ENCODE data around the gene CAPN10.

CAPN10 gene

DNA sequence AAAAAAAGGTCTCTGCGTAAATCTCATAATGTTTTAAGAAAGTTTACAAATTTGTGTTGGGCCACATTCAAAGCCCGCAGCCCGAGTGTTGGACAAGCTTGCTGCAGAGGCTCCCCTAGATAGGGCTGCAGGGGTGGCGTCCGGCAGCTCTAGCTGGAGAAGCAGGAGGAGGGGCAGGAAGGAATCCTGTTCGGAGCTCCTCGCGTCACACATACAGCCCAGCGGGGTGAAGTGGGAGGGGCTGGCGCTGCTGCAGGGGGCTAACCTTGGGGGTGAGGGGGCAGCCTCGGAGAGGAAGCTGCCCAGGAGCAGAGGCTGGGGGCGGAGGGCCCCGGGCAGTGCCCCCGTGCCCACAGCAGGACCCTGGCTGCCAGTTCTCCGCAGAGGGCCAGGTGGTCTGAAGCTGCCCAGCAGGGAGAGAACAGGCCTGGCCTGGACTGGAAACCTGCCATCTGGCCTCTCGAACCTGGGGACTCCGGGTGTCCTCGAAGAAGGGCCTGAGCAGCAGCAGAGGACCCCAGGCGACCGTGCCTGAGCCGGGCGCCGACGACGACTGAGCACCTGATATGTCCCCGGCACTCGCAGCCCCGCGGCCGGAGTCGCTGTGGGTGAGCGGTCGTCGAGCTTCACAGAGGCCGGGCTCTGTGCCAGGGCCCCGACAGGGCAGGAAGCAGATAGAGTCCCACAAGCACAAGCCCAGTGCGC, 36.1 kb downstream of the CAPN10 start:
- no peak for DNase-seq (ENCODE audit: low read depth in 2 of 2)

DNA sequence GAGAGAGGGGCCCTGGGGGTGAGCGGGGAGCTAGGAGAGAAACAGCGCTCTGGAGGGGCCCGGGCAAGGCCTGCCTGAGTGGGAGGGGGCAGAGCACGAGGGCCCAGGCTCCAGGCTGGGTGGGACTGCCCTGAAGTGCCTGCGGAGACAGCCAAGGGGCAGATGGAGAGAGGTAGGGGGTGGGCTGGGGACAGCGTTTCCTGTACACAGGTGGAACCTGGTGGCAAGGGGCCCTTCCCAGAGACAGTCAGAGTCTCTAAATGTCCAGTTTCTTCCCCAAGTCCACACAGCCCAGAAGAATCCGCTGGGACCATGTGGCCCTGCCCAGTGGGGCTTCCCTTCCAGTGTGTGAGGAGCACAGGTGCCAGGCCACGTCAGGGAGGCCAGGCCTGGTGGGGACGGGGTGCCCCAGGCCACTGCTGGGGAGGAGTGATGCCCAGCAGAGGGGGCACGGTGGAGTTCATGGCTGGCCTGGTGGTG, 37.0 kb downstream of the CAPN10 start:
- no peak for DNase-seq (ENCODE audit: low read depth in 2 of 2)

DNA sequence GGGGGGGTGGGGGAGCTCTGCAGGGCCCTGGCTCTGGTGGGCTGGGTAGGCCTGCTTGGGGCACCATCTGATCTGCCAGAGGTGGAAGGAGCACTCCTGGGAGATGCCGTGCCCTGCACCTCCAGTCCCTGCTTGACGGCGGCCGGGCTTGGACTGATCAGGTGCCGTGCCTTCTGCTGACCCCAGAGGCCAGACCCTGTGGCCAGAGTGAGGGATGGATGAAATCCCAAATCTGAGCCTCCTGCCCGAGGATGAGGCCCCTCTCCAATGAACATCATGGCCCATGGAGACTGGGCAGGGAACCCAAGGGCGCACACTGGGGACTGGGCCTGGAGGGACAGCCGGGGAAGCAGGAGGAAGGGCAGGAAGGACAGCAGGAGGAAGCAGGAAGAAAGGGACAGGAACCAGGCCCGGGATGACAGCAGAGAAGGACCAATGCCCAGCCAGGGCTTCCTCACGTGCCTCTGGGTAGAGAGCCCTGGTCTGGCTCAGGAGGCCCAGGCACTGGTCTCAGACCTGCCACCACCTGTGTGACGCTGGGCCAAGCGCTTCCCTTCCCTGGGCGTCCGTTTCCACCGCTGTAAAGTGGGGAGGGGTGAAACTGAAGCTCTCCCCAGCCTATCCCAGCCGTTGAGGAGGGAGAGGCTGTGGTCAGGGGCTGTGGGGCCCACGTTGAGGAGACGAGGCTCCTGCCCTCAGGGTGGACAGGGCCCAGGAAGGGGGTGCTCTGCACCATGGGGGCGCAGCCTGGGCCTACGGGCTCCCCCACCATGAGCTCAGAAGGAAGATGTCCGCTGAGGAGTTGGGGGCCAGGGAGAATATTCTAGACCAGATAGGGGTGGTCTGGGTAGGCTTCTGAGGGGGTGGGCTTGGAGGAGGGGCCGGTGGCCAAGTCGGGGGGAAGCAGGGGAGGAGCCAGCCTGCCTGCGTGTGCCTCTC, 37.7 kb downstream of the CAPN10 start:
- DNase-seq (ENCODE audit: low read depth in 2 of 2): no peak

DNA sequence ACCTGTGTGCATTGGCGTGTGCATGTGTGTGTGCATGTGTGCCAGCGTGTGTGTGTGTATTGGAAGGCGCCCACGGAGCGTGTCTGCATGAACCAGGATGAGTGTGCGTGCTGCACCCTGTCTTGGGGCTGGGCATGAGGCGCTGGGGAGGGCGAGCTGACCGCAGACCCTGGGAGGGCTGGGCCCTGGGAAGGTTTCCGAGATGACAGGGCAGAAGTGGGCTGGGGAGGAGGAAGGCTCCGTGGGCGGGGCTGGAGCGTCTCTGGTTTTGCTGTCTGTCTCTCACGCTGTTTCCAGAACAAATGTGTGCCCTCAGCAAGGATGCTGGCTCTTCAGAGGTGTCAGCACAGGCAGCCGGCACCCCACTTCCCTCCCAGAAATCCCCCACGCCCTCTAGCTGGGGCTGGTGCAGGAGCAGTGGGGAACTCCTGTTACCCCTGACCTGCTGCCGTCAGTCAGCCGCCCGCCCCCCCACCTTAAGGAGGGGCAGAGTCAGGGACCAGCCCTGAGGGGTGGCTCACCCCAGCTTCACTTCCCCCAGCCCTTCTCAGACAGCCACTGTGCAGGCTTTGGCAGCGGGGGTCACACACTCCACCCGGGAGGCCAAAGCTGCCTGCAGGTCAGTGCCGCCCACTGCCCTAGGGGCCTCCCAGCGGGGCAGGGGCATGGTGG, 38.6 kb downstream of the CAPN10 start, which contains the start of gene GPR35:
TSS of gene GPR35 (plus strand) at position 531 of the 672 bp plus-strand sequence. CDS start 4,473 bp downstream, outside the sequence.
- DNase-seq (ENCODE audit: low read depth in 2 of 2): peak; percentile 56 to 62

DNA sequence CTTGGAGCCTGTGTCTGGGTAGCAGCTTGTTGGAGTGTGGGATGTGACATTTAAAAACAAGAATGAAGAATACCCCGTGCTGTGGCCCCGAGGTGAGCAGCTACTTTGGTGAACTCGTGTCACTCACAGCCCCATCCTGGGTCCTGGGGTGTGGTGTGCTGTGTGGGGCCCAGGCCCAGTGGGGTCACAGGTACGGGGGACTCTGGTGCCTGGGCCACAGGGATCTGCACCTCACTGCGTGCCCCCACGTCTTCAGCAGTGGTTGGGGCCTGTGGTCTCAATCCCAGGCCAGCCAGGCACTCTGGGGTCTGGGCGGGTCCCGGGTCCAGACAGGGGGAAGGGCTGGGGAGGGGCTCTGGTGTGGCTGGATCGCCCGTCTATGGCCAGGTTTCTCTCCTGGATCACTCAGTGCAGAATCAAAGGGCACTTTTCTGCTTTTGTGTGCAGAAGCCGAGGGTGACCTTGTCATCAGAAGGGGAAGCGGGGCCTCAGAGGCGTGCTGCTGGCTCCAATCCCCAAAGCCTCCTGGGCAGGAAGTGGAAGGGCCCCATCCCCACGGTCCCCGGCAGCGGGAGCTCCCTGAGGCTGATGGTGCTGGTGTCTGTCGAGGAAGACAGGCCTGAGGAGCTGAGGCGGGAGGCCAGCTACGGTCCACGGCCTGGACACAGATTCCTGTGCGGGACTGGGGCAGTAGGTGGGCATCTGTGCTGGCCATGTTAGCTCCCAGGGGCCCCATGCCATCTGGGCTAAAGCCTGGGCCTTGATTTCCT, 40.2 kb downstream of the CAPN10 start:
- DNase-seq (ENCODE audit: low read depth in 2 of 2): no peak

DNA sequence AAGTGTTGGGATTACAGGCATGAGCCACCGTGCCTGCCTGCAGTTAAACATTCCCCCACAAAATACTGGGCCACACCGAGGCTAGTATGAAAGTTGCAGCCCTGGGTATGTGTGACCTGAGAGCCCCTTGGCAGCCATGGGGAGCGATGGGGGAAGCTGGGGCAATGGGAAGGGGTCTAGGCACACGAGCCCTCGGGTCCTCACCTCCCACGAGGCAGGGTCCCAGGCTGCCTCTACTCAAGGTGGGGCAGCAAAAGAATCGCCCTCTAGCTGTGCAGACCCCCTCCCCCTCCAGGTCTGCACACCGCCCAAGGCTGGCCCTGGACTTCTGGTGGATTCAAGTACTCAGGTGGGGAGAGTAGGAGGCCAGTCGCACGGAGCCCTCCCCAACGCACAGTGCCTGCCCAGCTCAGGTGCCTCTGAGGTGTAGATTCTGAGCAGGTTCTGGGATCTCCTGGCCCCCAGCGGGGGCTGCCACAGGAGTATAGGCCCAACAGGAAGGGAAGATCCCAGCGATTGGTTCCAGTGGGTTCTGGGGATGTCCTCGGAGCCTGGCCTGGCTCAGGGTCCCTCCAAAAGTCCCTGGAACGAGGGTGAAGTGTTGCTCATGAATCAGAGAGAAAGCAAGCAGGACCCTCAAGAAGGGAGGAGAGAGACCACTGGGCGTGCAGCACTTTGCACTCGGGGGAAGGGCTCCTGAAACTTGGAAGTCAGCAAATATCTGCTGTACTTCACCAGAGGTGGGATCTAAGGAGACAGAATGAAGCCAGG, 41.4 kb downstream of the CAPN10 start:
- no peak for DNase-seq (ENCODE audit: low read depth in 2 of 2)

DNA sequence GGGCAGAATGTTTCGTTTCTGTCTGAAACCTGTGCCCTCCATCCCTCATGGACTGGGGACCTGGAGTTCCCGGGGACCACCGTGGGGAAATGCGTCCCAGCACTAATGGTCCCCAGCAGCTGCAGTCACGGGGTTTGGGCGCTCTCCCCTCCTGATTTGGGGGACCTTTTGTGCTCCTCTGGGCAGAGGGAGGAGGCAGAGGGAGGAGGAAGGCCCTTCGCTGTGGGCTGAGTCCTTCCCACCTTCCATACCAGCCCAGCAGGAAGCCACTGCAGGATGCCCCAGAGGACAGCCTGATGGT, 41.9 kb downstream of the CAPN10 start:
- DNase-seq (ENCODE audit: low read depth in 2 of 2): no peak

DNA sequence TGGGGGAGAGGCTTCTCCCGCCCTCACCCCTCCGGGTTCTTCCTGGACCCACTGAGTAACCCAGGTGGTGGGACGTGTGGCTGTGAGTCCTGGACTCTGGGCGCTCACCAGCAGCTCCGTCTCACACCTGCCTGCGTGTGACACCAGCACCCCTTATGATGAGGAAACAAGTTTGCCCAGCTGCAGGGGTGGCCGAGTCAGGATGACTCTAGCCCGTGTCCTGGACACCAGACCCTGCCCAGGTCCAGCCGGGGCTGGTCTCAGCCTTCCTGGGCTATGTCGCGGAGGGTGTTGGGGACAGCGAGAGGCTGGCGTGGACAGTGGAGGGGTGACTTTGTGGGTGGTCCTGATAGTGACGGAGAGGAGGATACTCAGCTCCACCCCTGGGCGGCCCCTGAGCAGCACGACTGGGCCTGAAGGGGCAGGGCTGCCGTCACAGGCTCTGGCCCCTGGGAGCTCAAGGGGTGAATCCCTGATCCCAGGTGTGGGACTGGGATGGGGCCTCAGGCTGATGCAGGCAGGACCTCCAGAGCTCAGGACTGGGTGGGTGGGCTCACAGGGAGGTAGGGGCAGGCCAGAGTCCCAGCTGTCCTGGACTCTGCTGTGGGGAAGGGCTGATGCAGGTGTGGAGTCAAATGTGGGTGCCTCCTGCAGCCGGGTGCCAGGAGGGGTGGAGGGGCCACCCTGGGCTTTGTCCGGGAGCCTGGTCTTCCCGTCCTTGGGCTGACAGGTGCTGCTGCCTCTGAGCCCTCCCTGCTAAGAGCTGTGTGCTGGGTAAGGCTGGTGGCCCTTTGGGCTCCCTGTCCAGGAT, 42.5 kb downstream of the CAPN10 start:
- no peak for DNase-seq (ENCODE audit: low read depth in 2 of 2)

DNA sequence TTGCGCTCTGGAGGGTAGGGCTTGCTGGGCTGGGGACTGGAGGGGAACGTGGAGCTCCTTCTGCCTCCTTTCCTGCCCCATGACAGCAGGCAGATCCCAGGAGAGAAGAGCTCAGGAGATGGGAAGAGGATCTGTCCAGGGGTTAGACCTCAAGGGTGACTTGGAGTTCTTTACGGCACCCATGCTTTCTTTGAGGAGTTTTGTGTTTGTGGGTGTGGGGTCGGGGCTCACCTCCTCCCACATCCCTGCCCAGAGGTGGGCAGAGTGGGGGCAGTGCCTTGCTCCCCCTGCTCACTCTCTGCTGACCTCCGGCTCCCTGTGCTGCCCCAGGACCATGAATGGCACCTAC, 43.1 kb downstream of the CAPN10 start:
- DNase-seq (ENCODE audit: low read depth in 2 of 2): no peak

DNA sequence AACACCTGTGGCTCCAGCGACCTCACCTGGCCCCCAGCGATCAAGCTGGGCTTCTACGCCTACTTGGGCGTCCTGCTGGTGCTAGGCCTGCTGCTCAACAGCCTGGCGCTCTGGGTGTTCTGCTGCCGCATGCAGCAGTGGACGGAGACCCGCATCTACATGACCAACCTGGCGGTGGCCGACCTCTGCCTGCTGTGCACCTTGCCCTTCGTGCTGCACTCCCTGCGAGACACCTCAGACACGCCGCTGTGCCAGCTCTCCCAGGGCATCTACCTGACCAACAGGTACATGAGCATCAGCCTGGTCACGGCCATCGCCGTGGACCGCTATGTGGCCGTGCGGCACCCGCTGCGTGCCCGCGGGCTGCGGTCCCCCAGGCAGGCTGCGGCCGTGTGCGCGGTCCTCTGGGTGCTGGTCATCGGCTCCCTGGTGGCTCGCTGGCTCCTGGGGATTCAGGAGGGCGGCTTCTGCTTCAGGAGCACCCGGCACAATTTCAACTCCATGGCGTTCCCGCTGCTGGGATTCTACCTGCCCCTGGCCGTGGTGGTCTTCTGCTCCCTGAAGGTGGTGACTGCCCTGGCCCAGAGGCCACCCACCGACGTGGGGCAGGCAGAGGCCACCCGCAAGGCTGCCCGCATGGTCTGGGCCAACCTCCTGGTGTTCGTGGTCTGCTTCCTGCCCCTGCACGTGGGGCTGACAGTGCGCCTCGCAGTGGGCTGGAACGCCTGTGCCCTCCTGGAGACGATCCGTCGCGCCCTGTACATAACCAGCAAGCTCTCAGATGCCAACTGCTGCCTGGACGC, 43.6 kb downstream of the CAPN10 start:
- no peak for DNase-seq (ENCODE audit: low read depth in 2 of 2)

DNA sequence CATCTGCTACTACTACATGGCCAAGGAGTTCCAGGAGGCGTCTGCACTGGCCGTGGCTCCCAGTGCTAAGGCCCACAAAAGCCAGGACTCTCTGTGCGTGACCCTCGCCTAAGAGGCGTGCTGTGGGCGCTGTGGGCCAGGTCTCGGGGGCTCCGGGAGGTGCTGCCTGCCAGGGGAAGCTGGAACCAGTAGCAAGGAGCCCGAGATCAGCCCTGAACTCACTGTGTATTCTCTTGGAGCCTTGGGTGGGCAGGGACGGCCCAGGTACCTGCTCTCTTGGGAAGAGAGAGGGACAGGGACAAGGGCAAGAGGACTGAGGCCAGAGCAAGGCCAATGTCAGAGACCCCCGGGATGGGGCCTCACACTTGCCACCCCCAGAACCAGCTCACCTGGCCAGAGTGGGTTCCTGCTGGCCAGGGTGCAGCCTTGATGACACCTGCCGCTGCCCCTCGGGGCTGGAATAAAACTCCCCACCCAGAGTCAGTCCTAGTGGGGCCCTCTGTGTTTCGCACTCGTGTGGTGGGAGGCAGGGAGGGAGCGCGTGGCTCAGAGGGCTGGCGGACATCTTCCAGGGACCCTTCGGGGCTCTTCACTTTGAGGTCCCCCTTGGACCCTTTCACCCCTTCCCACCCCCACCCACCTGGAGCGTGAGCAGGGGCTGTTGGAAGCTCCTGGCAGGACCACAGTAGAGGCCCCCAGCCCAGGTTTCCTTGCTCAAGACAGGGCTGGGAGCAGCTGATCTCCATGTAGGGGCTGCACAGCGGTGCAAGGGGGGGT, 44.4 kb downstream of the CAPN10 start:
- no peak for DNase-seq (ENCODE audit: low read depth in 2 of 2)

DNA sequence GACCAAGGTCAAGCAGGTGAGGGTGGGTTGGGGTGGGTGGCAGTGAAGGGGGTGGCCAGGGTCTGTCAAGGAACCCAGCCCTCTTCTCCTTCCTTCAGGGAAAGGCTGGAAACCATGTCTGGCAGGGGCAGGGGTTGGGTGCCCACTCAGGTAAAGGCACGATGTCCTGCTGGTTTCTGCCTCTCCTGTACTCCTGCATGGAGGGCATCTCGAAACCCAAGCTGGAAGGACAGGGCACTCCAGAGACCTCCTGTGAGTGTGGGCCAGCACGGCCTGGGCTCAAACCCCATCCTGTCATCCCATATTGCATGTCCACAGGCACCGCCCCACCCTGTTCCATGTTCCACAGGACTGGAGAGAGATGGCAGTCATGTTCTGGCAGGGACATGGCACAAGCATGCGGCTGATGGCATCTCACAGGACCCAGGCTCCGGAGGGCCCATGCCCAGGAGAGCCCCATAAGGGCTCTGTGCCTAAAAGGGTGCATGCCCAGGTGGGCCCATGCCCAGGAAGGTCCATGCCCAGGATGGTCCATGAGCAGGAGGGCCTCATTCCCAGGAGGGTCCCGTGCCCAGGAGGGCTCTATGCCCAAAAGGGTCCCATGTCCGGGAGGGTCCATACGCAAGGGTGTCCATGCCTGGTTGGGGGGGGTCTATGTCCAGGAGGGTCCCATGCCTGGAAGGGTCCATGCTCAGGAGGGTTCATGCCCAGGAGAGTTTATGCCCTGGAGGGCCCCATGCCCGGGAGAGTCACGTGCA, 45.2 kb downstream of the CAPN10 start:
- no peak for DNase-seq (ENCODE audit: low read depth in 2 of 2)

DNA sequence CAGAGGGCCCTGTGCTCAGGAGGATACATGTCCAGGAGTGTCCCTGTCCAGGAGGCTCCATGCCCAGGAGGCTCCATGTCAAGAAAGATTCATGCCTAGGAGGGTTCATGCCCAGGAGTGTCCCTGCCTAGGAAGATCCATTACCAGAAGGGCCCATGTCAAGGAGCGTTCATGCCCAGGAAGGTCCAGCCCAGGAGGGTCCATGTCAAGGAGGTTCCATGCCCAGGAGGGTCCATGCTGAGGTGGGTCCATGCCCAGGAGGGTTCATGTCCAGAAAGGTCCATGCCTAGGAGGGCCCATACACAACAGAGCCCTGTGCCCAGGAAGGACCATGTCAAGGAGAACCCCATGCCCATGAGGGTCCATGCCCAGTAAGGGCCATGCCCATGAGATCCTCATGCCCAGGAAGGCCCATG, 45.8 kb downstream of the CAPN10 start:
- DNase-seq (ENCODE audit: low read depth in 2 of 2): no peak

DNA sequence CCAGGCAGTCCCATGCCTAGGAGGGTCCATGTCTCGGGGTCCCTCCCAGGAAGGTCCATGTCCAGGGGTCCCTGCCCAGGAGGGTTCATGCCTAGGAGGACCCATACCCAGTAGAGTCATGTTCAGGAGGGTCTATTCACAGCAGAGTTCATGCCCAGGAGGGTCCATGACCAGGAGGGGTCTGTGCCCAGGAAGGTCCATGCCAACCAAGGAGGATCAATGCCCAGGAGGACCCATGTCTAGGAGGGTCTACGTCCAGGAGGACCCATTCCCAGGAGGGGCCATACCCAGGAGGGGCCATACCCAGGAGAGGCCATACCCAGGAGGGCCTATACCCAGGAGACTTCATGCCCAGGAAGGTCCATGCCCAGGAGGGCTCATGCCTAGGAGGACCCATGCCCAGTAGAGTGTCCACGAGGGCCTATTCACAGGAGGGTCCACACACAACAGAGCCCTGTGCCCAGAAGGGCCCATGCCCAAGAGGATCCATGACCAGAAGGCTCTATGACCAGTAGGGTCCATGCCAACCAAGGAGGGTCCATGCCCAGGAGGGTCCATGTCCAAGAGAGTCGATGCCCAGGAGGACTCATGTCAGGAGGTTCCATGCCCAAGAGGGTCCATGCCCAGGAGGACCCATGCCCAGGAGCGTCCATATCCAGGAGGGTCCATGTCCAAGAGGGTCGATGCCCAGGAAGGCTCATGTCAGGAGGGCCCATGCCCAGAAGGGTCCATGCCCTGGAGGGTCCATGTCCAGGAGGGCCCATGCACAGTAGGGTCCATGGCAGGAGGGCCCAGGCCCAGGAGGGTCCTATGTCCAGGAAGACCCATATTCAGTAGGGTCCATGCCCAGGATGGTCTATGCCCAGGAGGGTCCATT, 48.8 kb downstream of the CAPN10 start:
- DNase-seq (ENCODE audit: low read depth in 2 of 2): no peak

DNA sequence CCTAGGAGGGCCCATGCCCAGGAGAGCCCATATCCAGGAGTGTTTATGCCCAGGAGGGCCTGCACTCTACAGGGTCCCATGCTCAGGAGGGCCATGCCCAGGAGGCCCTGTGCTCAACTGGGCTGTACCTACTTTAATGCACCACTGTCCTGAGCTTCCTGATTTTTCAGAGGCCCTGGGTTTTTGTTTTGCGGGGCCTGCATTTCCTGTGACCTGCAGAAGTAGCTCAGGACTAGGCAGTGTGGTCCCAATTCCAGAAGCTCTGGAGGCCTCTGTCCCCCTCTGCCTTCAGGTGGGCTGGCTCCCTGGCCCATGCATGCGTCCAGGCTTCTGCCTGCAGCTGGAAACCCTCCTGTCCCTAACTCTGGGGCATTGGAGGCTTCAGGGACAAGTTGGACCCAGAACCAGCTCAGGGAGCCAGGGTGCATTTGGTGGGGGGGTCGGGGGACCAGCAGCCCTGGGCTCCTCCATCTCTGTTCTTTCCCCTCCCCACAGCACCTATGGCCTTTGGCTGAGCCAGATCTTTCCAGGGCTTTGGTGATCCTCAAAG, 49.5 kb downstream of the CAPN10 start:
- DNase-seq (ENCODE audit: low read depth in 2 of 2): no peak

DNA sequence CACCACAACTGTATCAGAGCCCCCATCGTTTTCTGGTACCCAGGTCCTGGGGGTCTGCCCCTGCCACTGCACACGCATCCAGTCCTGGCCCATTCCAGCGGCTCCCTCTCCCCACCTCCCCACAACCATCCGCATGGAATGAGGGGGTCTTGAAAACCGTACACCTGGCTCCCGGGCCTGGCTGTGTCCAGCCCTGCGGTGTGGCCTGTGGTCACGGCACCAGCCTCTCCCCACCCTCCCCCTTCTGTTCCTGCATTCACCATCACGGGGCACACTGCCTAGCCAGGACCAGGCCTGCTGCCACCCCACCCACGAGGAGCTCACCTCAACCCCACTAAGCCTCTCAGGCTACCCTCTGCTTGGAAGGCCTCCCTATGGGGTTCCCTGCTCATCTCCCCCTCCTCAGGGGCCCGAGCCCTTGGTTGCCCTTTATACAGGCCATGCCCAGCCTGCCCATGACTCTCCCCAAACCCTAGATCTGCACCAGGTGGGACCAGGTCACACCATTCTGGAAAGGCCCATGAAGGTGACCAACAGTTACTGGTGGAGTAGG, 50.1 kb downstream of the CAPN10 start:
- DNase-seq (ENCODE audit: low read depth in 2 of 2): no peak

Measured in stimulated activated CD8-positive, alpha-beta memory T cell treated with anti-CD3 and anti-CD28 coated beads, Interleukin-15, amount 100 ng/mL, for 4 hours (primary cell).